Left ventricle myocardium inferior (tissue), 1 donor: ENCODE data around the gene HCCS. TPM values are rescaled to one million over a fixed set of nuclear protein-coding genes. Genes with fewer than 3 reads are reported as not detected.
A peak's percentile ranks its signal among the peaks of the same experiment; 100 is the strongest.

Experiments
- DNase-seq: peaks from one replicate; pipeline ENCODE4 v3.0.0-alpha.2; 2020
- H3K27ac ChIP-seq: fragments of 200-600 bp; replicated peaks from 2 replicates; pipeline ENCODE4 v1.8.0; 2021
- H3K27me3 ChIP-seq: fragments of 200-600 bp; 2 replicates; pipeline ENCODE4 v1.8.0; 2021; ENCODE audit warnings: low read depth
- H3K36me3 ChIP-seq: fragments of 200-600 bp; 2 replicates; pipeline ENCODE4 v1.8.0; 2021
- H3K4me1 ChIP-seq: fragments of 200-600 bp; 2 replicates; pipeline ENCODE4 v1.8.0; 2021
- H3K4me3 ChIP-seq: fragments of 200-600 bp; 2 replicates; pipeline ENCODE4 v1.8.0; 2021; ENCODE audit warnings: mild to moderate bottlenecking, moderate library complexity
- H3K9me3 ChIP-seq: fragments of 200-600 bp; replicated peaks from 2 replicates; pipeline ENCODE4 v1.8.0; 2021
- intact Hi-C: fragments of 100-400 bp; cut with micrococcal nuclease; formaldehyde crosslinking; loops from one replicate; pipeline ENCODE4 v1.11.0; 2022
- total RNA-seq: library from RNA; stranded (reverse); fragmentation: NEBNext Ultra II Directional; extraction: Animal tissue kit (Norgen Biotek cat#: 25700); gene quantifications from one replicate; pipeline ENCODE4 v1.2.1, GENCODE V29; 2021
- TF ChIP-seq, protein P1 (sequence below): fragments of 200-600 bp; IDR thresholded peaks from 2 replicates; pipeline ENCODE4 v1.8.0; 2021; ENCODE audit warnings: antibody characterized with exemption, mild to moderate bottlenecking, borderline replicate concordance
- donor health status: DM: no; HTN: yes; CAD: no; lungs with severe emphysema.

The HCCS gene
- total RNA-seq, 1 donor from 2014 or later: 60.9 TPM

DNA sequence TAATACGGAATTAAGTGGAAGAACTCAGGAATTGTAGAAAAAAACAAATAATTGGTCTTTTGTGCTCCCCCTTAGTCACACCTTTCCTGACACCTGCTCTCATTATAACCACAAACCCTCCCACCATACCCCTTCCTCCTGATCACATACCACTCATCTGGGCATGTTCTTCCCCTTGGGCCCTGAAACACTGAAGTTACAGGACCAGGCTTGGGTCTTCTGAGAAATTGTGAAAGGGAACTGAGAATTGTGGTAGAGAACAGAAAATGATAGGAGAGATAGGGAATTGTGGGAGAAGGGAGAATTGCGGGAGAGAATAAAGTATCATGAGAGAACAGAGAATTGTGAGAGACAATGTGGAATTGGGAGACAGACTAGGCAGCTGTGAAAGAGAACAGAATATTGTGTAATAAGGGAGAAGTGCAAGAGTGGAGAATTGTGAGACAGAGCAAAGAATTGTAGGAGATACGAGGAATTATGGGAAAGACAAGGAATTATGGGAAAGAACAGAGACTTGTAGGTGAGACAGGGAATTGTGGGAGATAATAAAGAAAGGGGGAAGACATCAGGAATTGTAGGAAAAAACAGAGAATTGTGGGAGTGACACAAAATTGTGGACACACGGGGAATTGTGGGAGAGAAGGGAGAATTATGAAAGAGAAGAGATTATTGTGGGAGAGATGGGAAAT lies 2.7 kb upstream of the HCCS start:
- intact Hi-C loops: loop anchor here (10.0 kb wide), 1 partner anchor 914 kb away; no protein-coding TSS in a partner anchor
- no peaks in the 10 kb centered on the region for H3K27me3 ChIP-seq
- H3K4me1 ChIP-seq: peaks cover 27% of the 10 kb centered on the region
- H3K9me3 ChIP-seq: no peaks in the 10 kb centered on the region
- H3K27ac ChIP-seq: no peak overlapping the region
- H3K4me3 ChIP-seq: no peak overlapping the region
- DNase-seq: no peak
- TF ChIP-seq, protein P1, sequence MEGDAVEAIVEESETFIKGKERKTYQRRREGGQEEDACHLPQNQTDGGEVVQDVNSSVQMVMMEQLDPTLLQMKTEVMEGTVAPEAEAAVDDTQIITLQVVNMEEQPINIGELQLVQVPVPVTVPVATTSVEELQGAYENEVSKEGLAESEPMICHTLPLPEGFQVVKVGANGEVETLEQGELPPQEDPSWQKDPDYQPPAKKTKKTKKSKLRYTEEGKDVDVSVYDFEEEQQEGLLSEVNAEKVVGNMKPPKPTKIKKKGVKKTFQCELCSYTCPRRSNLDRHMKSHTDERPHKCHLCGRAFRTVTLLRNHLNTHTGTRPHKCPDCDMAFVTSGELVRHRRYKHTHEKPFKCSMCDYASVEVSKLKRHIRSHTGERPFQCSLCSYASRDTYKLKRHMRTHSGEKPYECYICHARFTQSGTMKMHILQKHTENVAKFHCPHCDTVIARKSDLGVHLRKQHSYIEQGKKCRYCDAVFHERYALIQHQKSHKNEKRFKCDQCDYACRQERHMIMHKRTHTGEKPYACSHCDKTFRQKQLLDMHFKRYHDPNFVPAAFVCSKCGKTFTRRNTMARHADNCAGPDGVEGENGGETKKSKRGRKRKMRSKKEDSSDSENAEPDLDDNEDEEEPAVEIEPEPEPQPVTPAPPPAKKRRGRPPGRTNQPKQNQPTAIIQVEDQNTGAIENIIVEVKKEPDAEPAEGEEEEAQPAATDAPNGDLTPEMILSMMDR: no peak
- H3K36me3 ChIP-seq: no peaks in the 10 kb centered on the region

DNA sequence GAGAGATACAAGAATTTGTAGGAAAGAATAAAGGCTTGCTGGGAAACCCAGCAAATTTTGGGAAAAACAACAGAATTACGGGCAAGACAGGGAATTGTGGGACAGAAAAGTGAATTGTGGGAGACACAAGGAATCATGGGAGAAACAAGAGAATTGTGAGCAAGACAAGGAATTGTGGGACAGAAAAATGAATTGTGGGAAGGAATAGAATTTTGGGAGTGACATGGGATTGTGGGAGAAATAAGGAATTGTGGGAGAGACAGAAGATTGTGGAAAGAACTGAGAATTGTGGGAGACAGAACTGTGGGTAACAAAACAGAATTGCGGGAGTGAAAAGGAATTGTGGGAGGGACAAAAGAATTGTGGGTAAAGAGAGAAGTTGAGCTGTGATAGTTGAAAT lies 1.2 kb upstream of the HCCS start:
- Histone ChIP-seq H3K9me3 (no peaks in the 10 kb centered on the region), H3K36me3 (peaks cover 5% of the 10 kb centered on the region), H3K27ac (no peak overlapping the region), H3K4me3 (no peak overlapping the region), H3K4me1 (peaks cover 32% of the 10 kb centered on the region), H3K27me3 (no peaks in the 10 kb centered on the region)
- intact Hi-C loops: loop anchor here (10.0 kb wide), 1 partner anchor 915 kb away; no protein-coding TSS in a partner anchor
- no peak for DNase-seq
- TF ChIP-seq, protein P1: no peak

DNA sequence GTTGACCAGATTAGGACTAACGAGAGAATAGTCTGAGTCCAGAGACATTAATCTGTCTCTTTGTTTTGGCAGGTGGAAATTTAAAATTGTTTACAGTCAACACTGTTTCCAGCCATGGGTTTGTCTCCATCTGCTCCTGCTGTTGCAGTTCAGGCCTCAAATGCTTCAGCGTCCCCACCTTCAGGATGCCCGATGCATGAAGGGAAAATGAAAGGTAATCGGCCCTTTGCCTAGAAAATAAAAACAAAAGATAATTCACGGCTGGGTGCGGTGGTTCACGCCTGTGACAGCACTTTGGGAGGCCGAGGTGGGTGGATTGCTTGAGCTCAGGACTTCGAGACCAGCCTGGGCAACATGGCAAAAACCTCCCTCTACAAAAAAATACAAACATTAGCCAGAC lies 815 bp downstream of the HCCS start:
- H3K27me3 ChIP-seq: no peaks in the 10 kb centered on the region

DNA sequence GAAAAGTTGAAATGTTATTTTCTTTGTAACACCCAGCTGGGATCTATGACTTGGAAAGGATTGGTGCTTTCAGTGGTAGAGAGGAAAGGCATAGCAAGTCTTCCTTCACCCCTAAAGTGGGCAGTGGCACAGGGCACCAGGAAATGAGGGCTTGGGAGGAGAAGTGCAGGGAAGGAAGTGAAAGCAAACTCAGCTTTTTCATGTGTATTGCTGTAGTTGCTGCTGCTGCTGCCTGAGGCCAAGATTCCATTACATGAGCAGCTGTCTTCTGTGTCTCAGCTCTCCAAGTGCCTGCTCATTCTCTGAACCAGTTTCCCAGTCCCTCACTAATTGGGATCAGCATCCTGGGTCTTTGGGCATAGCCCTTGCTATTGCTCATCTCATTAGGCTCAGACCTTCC lies 2.6 kb downstream of the HCCS start:
- Histone ChIP-seq H3K4me3 (no peak overlapping the region), H3K27me3 (no peaks in the 10 kb centered on the region), H3K36me3 (peaks cover 41% of the 10 kb centered on the region), H3K4me1 (peaks cover 32% of the 10 kb centered on the region), H3K9me3 (no peaks in the 10 kb centered on the region), H3K27ac (no peak overlapping the region)
- TF ChIP-seq, protein P1: no peak
- intact Hi-C loops: no loop called here
- DNase-seq: no peak

More for the DNA sequence above, 815 bp downstream of the HCCS start:
- intact Hi-C loops: no loop called here
- peak overlapping the region; percentile 79 for H3K4me3 ChIP-seq
- DNase-seq: no peak
- no peaks in the 10 kb centered on the region for H3K9me3 ChIP-seq
- peaks cover 24% of the 10 kb centered on the region for H3K36me3 ChIP-seq
- TF ChIP-seq, protein P1: no peak
- H3K4me1 ChIP-seq: peaks cover 32% of the 10 kb centered on the region
- peak overlapping the region; percentile 89 for H3K27ac ChIP-seq

DNA sequence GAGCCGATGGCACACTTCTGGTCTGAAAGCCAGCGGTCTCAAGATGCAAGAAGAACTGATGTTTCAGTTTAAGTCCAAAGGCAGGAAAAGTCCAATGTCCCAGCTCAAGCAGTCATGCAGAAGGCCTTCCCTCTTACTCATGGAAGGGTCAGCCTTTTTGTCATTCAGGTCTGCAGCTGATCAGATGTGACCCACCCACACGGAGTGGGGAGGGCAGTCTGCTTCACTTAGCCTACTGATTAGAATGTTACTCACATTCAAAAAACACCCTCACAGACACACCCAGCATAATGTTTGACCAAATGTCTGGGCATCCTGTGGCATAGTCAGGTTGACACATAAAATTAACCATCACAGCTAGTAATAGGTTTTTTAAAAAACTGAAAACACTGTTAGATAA lies 6.6 kb downstream of the HCCS start:
- Histone ChIP-seq H3K4me3 (no peak overlapping the region), H3K27me3 (no peaks in the 10 kb centered on the region), H3K4me1 (peaks cover 12% of the 10 kb centered on the region), H3K36me3 (peaks cover 76% of the 10 kb centered on the region), H3K27ac (no peak overlapping the region), H3K9me3 (no peaks in the 10 kb centered on the region)
- intact Hi-C loops: no loop called here
- no peak for DNase-seq
- TF ChIP-seq, protein P1: no peak
